ENCODE measurements around the gene RRP12.

The RRP12 gene

DNA sequence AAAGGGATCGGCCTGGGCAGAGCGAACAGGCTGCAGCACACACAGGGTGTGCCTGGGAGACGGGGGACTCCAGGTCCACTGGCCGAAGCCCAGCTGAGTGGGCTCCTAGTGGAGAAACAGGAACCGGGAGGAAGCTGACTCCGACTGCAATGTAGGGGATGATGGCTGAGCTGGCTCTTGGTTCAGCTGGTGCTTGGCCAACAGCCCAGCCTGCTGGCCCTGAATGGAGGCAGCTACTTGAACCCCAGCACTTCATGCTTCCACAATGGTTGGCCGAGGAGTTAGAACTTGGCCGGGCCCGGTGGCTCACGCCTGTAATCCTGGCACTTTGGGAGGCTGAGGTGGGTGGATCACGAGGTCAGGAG, 39.6 kb downstream of the RRP12 start:
- in situ Hi-C loops (cut with MboI; ENCODE audit: low pct_unique_long_range_greater_than_20kb, low sequenced_read_pairs, unreplicated experiment): no loop called here
- TF ChIP-seq, protein P1, sequence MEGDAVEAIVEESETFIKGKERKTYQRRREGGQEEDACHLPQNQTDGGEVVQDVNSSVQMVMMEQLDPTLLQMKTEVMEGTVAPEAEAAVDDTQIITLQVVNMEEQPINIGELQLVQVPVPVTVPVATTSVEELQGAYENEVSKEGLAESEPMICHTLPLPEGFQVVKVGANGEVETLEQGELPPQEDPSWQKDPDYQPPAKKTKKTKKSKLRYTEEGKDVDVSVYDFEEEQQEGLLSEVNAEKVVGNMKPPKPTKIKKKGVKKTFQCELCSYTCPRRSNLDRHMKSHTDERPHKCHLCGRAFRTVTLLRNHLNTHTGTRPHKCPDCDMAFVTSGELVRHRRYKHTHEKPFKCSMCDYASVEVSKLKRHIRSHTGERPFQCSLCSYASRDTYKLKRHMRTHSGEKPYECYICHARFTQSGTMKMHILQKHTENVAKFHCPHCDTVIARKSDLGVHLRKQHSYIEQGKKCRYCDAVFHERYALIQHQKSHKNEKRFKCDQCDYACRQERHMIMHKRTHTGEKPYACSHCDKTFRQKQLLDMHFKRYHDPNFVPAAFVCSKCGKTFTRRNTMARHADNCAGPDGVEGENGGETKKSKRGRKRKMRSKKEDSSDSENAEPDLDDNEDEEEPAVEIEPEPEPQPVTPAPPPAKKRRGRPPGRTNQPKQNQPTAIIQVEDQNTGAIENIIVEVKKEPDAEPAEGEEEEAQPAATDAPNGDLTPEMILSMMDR (IDR thresholded peaks at IDR 0.05; ENCODE audit: extremely low read depth, insufficient read depth, missing control alignments): no peak
- no peak for DNase-seq (ENCODE audit: low spot score)

DNA sequence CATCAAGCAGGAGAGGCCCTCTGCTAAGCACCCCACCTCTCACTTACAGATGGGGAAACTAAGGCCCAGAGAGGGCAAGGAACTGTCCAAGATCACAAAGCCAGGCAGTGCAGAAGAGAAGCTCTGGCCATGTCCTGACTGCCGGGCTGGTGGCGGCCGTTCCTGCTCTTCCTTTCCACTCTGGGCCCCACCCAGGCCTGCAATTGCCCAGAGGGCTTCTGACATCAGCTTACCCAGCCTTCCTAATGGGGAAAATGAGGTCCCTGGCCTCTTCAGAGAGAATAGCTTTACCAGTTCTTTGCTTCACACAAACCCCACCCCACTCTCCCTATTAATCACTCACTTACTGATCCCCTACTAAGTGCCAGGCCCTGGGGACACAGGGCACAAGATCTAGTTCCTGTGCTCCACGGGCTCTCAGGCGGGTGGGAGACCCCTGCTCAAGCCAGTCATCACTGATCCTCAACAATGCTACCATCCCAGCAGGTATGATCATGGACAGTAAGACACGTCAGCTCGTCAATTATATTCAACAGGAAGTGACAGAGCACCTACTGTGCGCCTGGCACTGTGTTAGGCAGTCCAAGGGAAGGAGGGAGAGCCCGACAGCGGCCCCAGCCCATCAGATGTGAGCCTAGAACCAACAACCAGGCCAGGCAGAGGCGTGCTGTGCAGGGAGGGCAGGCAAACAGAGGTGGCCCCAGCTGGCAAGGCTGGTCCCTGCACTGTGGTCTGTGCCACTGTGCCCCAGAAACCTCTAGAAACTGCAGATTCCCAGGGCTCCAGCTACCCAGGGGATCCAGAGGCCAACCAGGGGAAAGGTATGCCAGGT, 40.2 kb downstream of the RRP12 start:
- DNase-seq (ENCODE audit: low spot score): no peak
- in situ Hi-C loops (cut with MboI; ENCODE audit: low pct_unique_long_range_greater_than_20kb, low sequenced_read_pairs, unreplicated experiment): no loop called here
- TF ChIP-seq, protein P1 (IDR thresholded peaks at IDR 0.05; ENCODE audit: extremely low read depth, insufficient read depth, missing control alignments): no peak

DNA sequence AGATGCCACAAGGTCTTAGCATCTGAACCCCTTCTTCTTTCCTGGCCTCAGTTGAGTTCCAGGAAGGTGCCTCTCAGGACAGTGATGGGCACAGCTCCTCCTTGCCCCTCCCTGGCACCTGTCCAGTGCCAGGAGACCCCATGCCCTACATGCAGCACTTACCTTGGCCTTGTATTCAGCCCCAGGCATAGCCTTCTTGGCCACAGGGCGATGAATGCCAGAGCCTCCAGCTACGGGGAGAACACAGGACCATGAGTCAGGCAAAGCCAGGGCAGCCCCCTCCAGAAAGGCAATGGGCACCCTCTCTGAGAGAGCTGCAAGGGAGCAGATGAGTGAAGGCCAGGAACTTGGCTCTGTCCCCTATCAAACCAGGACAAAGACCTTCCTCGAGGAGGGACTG, 42.4 kb downstream of the RRP12 start:
- TF ChIP-seq, protein P1 (IDR thresholded peaks at IDR 0.05; ENCODE audit: extremely low read depth, insufficient read depth, missing control alignments): no peak
- in situ Hi-C loops (cut with MboI; ENCODE audit: low pct_unique_long_range_greater_than_20kb, low sequenced_read_pairs, unreplicated experiment): no loop called here

DNA sequence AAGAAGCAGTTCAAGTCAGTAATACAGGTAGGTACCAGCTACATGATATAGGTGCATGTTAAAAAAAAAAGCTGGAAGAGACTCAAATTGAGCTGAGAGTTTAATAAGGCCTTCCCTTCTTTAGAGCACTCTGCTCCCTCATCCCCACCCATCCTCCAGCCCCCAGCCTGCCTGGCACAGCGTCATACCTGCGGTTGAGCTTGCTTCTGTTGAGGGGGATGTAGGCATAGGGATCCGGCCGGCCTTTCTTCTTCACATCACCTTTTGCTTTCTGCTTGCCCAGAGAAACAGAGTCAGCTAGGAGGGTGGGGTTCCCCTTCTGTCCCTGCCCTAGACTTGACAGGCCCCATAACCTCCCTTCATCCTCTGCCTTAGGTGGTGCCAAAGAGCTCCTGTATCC, 42.8 kb downstream of the RRP12 start:
- TF ChIP-seq, protein P1 (IDR thresholded peaks at IDR 0.05; ENCODE audit: extremely low read depth, insufficient read depth, missing control alignments): no peak
- in situ Hi-C loops (cut with MboI; ENCODE audit: low pct_unique_long_range_greater_than_20kb, low sequenced_read_pairs, unreplicated experiment): no loop called here
- DNase-seq (ENCODE audit: low spot score): no peak

More for the DNA sequence above, 42.4 kb downstream of the RRP12 start:
- no peak for DNase-seq (ENCODE audit: low spot score)

DNA sequence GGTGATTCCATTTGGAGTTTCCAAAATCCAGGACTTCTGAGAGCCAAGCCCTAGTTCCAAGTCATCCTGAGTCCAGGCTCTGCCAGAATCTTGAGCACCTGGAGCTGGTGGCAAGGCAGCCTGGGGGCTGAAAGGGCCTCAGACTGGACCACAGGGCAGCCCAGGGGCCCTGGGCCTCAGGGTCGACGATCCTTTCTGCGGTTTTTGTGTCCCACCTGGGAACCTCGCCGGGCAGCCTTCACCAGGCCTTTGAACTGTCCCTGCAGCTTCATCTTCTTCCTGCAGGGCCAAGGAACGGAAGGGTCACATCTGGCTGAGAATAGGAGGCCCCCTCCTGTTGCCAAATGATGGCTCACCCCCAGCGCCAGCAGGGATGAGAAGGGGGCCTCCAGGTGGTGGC, 44.2 kb downstream of the RRP12 start:
- TF ChIP-seq, protein P1 (IDR thresholded peaks at IDR 0.05; ENCODE audit: extremely low read depth, insufficient read depth, missing control alignments): no peak
- in situ Hi-C loops (cut with MboI; ENCODE audit: low pct_unique_long_range_greater_than_20kb, low sequenced_read_pairs, unreplicated experiment): no loop called here
- DNase-seq (ENCODE audit: low spot score): no peak

DNA sequence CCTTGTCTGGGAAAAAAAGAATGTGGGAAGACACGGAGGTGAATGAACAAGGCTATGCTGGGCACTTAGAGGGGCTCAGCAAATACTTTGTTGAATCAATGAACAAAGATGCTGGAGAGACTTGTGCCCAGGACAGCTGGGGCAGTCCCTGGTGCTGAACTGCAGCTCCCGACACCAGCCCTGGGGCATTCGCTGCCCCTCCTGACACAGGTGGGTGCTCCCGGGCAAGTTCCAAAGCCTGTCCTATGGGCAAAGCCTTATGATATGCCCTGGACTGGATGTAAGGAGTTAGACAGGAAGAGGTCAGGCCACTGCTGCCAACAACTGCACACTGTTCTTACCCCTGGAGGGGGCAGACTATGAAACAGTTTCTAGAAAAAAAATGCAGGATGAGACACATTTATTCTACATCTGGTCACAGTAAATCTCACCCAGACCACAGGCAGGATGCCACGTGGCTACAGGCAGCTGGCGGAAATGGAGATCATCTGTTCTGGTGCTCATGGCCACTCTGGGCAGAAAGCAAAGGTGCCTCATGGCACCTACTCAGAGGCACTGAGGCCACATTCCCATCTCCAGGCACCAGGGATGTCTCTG, 44.7 kb downstream of the RRP12 start:
- TF ChIP-seq, protein P1 (IDR thresholded peaks at IDR 0.05; ENCODE audit: extremely low read depth, insufficient read depth, missing control alignments): no peak
- no peak for DNase-seq (ENCODE audit: low spot score)
- in situ Hi-C loops (cut with MboI; ENCODE audit: low pct_unique_long_range_greater_than_20kb, low sequenced_read_pairs, unreplicated experiment): no loop called here
